Activated T-cell treated with anti-CD3 and anti-CD28 coated beads, Interleukin-2, amount 50 U/mL, for 4 hours (primary cell): ENCODE results near the gene SLC22A14. TPM values are rescaled to one million over a fixed set of nuclear protein-coding genes. Genes with fewer than 3 reads are reported as not detected.
"Not testable (repeated sequence)": the region's sequence is repeated elsewhere in the genome, so short reads cannot be mapped to it uniquely, and the experiment has no call there.

Experiments
- ATAC-seq, 2 donors: fragments of 200-7000 bp; cut with Tn5 transposase; one replicate each; pipeline ENCODE4 v1.10.0; 2021
- DNase-seq: peaks from one replicate; pipeline ENCODE4 v3.0.0-alpha.2; 2020
- H3K27me3 Mint-ChIP-seq: one replicate; pipeline ENCODE4 v1.8.0; 2021; ENCODE audit warnings: low read depth, mixed read lengths
- H3K36me3 Mint-ChIP-seq: one replicate; pipeline ENCODE4 v1.8.0; 2022; ENCODE audit warnings: mixed read lengths; ENCODE audit not compliant: insufficient read depth
- H3K4me1 Mint-ChIP-seq: one replicate; pipeline ENCODE4 v1.8.0; 2021; ENCODE audit warnings: low read depth, mixed read lengths
- H3K4me3 Mint-ChIP-seq: one replicate; pipeline ENCODE4 v1.8.0; 2021; ENCODE audit warnings: mild to moderate bottlenecking, moderate library complexity, mixed read lengths
- H3K9me3 Mint-ChIP-seq: one replicate; pipeline ENCODE4 v1.8.0; 2021; ENCODE audit warnings: mixed read lengths
- total RNA-seq, 3 donors: library from RNA; stranded (reverse); gene quantifications; one replicate each; pipeline ENCODE4 v1.2.1, GENCODE V29; 2021

The SLC22A14 gene
- total RNA-seq, 3 donors from 2014 or later = not detected

GRCh38 chr3:38314112-38314763 lies 32.1 kb downstream of the SLC22A14 start:
- ATAC-seq (no peak), DNase-seq (no peak)
- Mint-ChIP-seq H3K4me3 (no peak overlapping the region), H3K9me3 (no peaks in the 10 kb centered on the region), H3K36me3 (no peaks in the 10 kb centered on the region), H3K4me1 (no peaks in the 10 kb centered on the region), H3K27me3 (peaks cover 3% of the 10 kb centered on the region)

GRCh38 chr3:38314764-38315487 lies 32.8 kb downstream of the SLC22A14 start:
- no peaks in the 10 kb centered on the region for H3K9me3 Mint-ChIP-seq
- no peak for ATAC-seq
- H3K4me3 Mint-ChIP-seq = no peak overlapping the region
- H3K4me1 Mint-ChIP-seq = no peaks in the 10 kb centered on the region
- H3K36me3 Mint-ChIP-seq = no peaks in the 10 kb centered on the region
- no peak for DNase-seq
- H3K27me3 Mint-ChIP-seq = peaks cover 3% of the 10 kb centered on the region

- no peaks in the 10 kb centered on the region for H3K36me3 Mint-ChIP-seq
- no peak for DNase-seq
- no peaks in the 10 kb centered on the region for H3K9me3 Mint-ChIP-seq
- H3K27me3 Mint-ChIP-seq = peaks cover 3% of the 10 kb centered on the region
- no peak for ATAC-seq
- no peak overlapping the region for H3K4me3 Mint-ChIP-seq
- H3K4me1 Mint-ChIP-seq = no peaks in the 10 kb centered on the region
These were observed 33.6 kb downstream of the SLC22A14 start for GRCh38 chr3:38315488-38316230.

GRCh38 chr3:38316356-38317191 lies 34.5 kb downstream of the SLC22A14 start:
- no peaks in the 10 kb centered on the region for H3K4me1 Mint-ChIP-seq
- DNase-seq = no peak
- no peak overlapping the region for H3K4me3 Mint-ChIP-seq
- H3K36me3 Mint-ChIP-seq = no peaks in the 10 kb centered on the region
- peak in 1 of 2 donors; percentile 18 for ATAC-seq
- no peaks in the 10 kb centered on the region for H3K9me3 Mint-ChIP-seq
- peaks cover 3% of the 10 kb centered on the region for H3K27me3 Mint-ChIP-seq

- Mint-ChIP-seq H3K9me3 (no peaks in the 10 kb centered on the region), H3K4me1 (no peaks in the 10 kb centered on the region), H3K4me3 (no peak overlapping the region), H3K36me3 (no peaks in the 10 kb centered on the region), H3K27me3 (peaks cover 3% of the 10 kb centered on the region)
- ATAC-seq = no peak
- no peak for DNase-seq
These were observed 35.2 kb downstream of the SLC22A14 start for GRCh38 chr3:38317192-38317759.

GRCh38 chr3:38318766-38319671 lies 36.9 kb downstream of the SLC22A14 start:
- Mint-ChIP-seq H3K27me3 (no peaks in the 10 kb centered on the region), H3K9me3 (no peaks in the 10 kb centered on the region), H3K4me3 (no peak overlapping the region), H3K4me1 (no peaks in the 10 kb centered on the region), H3K36me3 (no peaks in the 10 kb centered on the region)
- ATAC-seq (no peak), DNase-seq (no peak)

- H3K36me3 Mint-ChIP-seq, H3K27me3 Mint-ChIP-seq, H3K4me1 Mint-ChIP-seq, H3K9me3 Mint-ChIP-seq, ATAC-seq, H3K4me3 Mint-ChIP-seq, DNase-seq: not testable (repeated sequence)
These were observed 38.5 kb downstream of the SLC22A14 start for GRCh38 chr3:38320638-38321037.

- Mint-ChIP-seq H3K27me3 (peaks cover 6% of the 10 kb centered on the region), H3K9me3 (no peaks in the 10 kb centered on the region), H3K36me3 (no peaks in the 10 kb centered on the region), H3K4me3 (no peak overlapping the region), H3K4me1 (no peaks in the 10 kb centered on the region)
- ATAC-seq = no peak
- no peak for DNase-seq
These were observed 41.0 kb downstream of the SLC22A14 start for GRCh38 chr3:38323060-38323459.

GRCh38 chr3:38325256-38325655 lies 43.2 kb downstream of the SLC22A14 start:
- DNase-seq (no peak), ATAC-seq (no peak)
- Mint-ChIP-seq H3K9me3 (no peaks in the 10 kb centered on the region), H3K36me3 (no peaks in the 10 kb centered on the region), H3K4me3 (no peak overlapping the region), H3K27me3 (peaks cover 6% of the 10 kb centered on the region), H3K4me1 (no peaks in the 10 kb centered on the region)

- no peak for DNase-seq
- H3K9me3 Mint-ChIP-seq = no peaks in the 10 kb centered on the region
- peaks cover 9% of the 10 kb centered on the region for H3K27me3 Mint-ChIP-seq
- no peaks in the 10 kb centered on the region for H3K36me3 Mint-ChIP-seq
- no peaks in the 10 kb centered on the region for H3K4me1 Mint-ChIP-seq
- ATAC-seq = no peak
- H3K4me3 Mint-ChIP-seq = no peak overlapping the region
These were observed 45.4 kb downstream of the SLC22A14 start for GRCh38 chr3:38327335-38328009.

GRCh38 chr3:38331257-38332022 lies 49.3 kb downstream of the SLC22A14 start:
- Mint-ChIP-seq H3K36me3 (no peaks in the 10 kb centered on the region), H3K4me1 (no peaks in the 10 kb centered on the region), H3K9me3 (no peaks in the 10 kb centered on the region), H3K4me3 (no peak overlapping the region), H3K27me3 (peaks cover 19% of the 10 kb centered on the region)
- DNase-seq (no peak), ATAC-seq (no peak)

GRCh38 chr3:38332201-38332600 lies 50.1 kb downstream of the SLC22A14 start:
- Mint-ChIP-seq H3K36me3 (no peaks in the 10 kb centered on the region), H3K27me3 (peaks cover 15% of the 10 kb centered on the region), H3K9me3 (no peaks in the 10 kb centered on the region), H3K4me3 (no peak overlapping the region), H3K4me1 (no peaks in the 10 kb centered on the region)
- no peak for ATAC-seq
- no peak for DNase-seq
